GM19328 (cell line): ENCODE data around the gene DPP7.

Source experiments
- ATAC-seq: cut with Tn5 transposase; IDR thresholded peaks from one replicate; pipeline ENCODE4 v1.9.1; 2021; ENCODE audit warnings: mild to moderate bottlenecking, moderate library complexity; ENCODE audit not compliant: unreplicated experiment

DPP7 gene

GRCh38 chr9:137112564-137113384 is 1.8 kb downstream of the DPP7 start:
- no peak for ATAC-seq

DNA sequence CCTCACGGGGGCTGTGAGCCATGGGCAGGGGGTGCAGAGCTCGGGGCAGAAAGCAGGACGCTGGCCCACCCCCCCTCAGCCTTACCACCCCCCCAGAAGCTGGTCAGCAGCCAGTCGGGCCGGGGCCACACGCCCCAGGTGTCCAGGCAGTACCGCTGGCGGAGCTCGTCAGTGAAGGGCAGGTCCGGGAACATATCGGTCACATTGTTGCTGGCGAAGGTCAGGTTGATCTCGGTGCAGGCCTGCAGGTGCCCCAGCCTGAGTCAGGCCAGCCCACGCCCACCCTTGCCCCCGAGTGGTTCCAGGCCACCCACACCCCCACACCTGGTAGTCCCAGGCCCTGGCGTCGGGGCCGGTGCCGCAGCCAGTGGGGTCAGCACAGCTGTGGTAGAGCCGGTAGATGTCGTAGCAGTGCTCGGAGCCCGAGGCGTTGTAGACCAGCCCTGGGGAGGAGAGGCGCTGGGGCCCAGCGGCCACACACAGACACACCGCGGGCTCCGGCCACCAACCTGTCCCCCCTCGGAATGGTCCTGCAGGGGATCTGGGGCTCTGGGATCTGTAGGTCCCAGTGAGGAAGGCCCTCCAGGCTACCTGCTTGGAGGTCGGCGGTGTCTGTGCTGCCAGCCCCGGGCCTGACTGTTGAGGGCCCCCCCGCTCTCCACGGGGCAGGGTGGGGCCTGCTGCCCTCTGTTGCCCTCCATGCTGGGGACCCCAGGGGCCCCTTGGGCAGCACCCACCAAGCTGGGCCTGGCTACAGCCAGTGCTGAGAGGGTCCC is 2.6 kb downstream of the DPP7 start:
- ATAC-seq: no peak

DNA sequence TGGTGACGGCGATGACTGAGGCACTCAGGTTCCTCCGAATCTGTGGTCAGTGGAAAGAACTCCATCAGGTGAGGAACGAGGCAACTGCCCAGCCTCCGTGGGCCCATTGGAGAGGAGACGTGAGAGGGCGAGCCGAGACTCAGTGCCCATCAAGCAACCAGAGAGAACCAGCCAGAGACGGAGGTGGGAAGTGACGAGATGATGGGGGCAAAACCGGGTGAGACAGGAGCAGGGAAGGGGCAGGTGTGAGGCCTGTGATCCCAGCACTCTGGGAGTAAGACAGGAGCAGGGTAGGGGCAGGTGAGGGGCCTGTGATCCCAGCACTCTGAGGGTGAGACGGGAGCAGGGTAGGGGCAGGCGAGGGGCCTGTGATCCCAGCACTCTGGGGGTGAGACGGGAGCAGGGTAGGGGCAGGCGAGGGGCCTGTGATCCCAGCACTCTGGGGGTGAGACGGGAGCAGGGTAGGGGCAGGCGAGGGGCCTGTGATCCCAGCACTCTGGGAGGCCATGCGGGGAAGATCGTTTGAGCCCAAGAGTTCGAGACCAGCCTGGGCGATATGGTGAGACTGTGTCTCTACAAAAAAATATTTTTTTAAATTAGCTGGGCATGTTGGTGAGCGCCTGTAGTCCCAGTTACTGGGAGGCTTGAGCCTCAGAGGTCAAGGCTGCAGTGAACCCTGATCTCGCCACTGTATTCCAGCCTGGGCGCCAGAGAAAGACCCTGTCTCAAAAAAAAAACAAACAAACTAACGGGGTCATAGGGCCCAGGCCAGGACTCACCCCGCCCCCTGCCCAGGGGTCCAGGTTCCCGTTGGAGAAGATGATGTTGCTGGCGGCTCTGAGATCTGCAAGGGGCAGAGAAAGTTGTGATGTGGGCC is 3.4 kb downstream of the DPP7 start:
- ATAC-seq: no peak

DNA sequence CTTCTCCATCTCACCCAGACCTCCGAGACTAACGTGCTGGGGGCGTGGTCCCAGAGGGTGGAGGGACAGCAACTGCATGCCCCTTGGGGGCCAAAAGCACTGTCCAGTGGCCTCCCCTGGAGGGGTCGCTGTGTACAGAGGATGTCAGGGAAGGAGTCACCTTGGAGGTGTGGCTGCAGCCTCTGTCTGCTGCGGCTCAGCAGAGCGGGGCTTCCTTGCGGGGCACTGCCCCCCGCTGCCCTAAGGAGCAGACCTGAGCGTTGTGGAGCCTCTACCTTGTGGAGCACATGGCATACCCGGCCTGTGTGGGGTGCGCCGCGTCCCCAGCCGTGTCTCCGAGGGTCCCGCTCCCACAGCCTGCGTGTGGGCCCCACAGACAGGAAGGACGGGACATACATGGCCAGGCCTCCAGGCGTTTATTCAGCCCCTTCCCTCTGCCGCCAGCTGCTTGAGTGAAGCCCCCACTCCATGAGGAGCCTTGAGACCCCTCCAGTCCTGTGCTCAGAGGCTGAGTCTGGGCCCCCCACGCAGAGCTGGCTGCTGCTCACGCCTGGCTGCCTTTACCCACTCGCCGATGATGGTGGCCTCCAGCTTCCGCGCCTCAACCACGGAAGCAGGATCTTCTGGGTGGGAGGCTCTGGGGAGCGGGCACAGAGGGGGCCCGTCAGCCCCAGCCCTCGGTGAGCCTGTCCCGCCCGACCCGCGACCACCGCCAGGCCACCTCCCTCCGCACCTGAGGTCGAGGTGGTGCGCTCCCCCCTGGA is 4.2 kb downstream of the DPP7 start:
- ATAC-seq: no peak

DNA sequence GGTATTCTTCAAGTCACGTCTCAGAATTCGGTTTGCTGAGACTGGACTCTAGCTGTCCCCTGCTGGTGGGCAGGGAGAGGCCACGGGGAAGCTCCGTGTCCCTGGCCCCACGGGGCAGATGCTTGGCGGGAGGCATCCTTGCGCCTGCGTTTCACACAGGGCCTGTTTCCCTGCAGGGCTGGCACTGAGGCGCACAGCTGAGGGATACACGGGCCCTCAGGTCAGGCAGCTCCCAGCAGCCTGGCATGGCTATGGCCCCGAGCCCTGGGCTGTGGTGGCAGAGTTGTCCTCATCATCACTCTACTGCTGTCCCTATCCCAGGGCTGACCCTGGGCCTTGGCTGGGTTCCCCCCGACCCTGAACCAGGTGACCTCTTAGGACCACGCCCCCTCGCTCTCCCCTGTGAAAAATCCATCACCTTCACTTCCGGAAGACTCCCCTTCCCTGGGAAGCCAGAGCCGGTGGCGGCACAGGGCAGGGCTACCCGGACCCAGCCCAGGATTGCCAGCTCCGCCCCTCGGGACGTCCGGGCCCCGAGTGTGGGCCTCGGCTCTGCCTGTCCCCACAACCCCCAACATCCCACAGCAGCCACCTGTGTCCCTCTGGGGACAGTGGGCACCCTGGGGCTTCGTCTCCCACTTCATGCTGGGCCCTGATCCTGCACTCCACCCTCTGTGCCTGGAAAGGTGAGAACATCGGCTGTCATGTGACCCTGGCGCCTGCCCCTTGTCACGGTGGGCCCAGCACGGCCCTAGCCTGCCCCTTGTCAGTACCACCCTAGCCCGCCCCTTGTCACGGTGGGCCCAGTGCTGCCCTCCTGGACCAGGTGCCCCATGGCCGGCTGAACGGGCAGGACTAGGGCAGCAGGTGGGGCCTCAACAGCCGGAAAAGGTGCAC is 5.0 kb downstream of the DPP7 start:
- no peak for ATAC-seq

GRCh38 chr9:137108608-137109249 is 5.8 kb downstream of the DPP7 start:
- no peak for ATAC-seq

GRCh38 chr9:137107982-137108381 is 6.6 kb downstream of the DPP7 start:
- no peak for ATAC-seq

- ATAC-seq: no peak
These were observed 7.1 kb downstream of the DPP7 start for GRCh38 chr9:137107312-137107921.

GRCh38 chr9:137106662-137107250 is 7.8 kb downstream of the DPP7 start:
- ATAC-seq: no peak

DNA sequence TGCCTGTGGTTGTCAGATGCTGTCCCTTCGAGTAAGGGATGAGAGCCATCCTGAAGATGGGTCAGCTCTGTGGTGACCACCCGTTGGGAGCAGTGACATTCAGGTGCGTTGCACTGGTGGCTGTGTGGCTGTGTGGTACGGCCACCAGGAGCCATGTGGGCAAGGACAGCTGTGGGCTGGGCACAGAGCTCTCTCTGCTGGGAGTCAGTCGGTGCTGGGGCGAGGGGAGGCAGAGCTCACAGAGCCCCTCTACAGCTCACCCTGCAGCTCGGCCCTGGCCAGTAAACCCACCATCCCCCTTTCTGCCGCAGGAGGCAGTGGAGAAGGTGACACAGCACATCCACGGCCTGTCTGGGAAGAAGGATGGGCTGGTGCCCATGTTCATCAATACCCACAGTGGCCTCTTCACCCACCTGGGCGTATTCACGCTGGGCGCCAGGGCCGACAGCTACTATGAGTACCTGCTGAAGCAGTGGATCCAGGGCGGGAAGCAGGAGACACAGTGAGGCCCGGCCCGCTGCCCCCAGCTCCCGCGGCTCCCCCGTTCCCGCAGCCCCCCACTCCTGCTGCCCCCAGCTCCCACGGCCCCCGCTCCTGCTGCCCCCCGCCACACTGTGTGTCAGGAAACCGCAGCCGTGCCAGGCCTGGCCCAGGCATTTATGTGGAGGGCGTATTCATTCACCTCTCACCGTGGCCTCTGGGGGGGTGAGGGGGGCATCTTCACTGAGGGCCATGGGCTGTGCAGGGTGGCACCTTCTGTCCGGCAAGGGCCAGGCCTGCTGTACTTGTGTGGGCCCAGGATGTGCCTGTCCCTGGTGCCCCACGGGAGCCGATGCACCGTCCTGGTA is 8.5 kb downstream of the DPP7 start:
- no peak for ATAC-seq

GRCh38 chr9:137103206-137103999 is 11.1 kb downstream of the DPP7 start:
- no peak for ATAC-seq

GRCh38 chr9:137099231-137099630 is 15.3 kb downstream of the DPP7 start:
- no peak for ATAC-seq

DNA sequence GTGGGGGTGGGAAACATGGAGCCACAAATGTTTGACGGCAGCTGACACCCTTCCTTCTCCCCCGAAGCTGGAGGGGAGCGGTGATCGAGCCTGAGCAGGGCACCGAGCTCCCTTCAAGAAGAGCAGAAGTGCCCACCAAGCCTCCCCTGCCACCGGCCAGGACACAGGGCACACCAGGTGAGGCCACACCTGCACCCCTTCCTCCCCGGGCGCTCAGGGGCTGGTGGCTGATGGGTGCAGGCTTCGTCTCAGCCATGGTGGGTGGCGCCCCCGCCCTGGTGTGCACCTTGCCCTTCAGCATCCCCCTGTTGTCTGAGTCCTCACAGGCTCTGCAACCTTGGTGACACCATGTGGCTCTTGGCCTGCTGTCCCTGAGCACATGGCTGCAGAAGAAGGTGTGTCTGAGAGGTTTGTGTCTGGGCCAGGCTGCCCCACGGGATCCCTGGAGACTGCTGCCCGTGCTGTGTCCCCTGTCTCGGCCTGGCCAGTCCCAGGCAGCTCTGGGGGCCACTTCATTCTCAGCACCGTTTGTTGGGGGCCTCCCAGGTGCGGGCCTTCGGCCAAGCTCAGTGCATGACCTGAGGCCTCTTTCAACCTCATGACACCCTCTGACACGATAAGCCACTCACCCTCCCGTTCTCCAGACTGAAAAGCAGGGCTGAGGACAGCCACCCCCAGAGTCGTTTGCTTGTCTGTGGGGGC is 16.6 kb downstream of the DPP7 start:
- ATAC-seq: no peak

- no peak for ATAC-seq
These were observed 17.6 kb downstream of the DPP7 start for GRCh38 chr9:137096785-137097546.
